Breast epithelium (tissue), 4 donors: Measurements from ENCODE around the gene TBC1D26. TPM values are rescaled to one million over a fixed set of nuclear protein-coding genes. Genes with fewer than 3 reads are reported as not detected.
"Not testable (repeated sequence)": the region's sequence is repeated elsewhere in the genome, so short reads cannot be mapped to it uniquely, and the experiment has no call there.

Experiments used
- DNase-seq, 2 donors: peaks; one replicate each; pipeline ENCODE4 v3.0.0-alpha.2; 2019; ENCODE audit warnings: low spot score in 2 of 2
- H3K27ac ChIP-seq, 2 donors: fragments of 200-600 bp; sonication (generic) in 1 of 2; one replicate each; pipeline ENCODE4 v1.5.1; 2016 to 2019; ENCODE audit warnings: mild to moderate bottlenecking in 1 of 2
- H3K27me3 ChIP-seq, 2 donors: fragments of 200-600 bp; sonication (generic) in 1 of 2; one replicate each; pipeline versions ENCODE4 v1.5.1 to v1.6.0; 2017 to 2019; ENCODE audit warnings: control low read depth in 1 of 2, mild to moderate bottlenecking in 1 of 2
- H3K36me3 ChIP-seq: fragments of 200-600 bp; one replicate; pipeline ENCODE4 v1.5.1; 2019
- H3K4me1 ChIP-seq, 2 donors: fragments of 200-600 bp; sonication (generic); one replicate each; pipeline ENCODE4 v1.5.1; 2016 to 2019; ENCODE audit warnings: control low read depth in 1 of 2
- H3K4me3 ChIP-seq, 3 donors: fragments of 200-600 bp; sonication (generic); 1 replicate in 2 of 3; 2 replicates in 1 of 3; pipeline ENCODE4 v1.5.1; 2016 to 2019; ENCODE audit warnings: mild to moderate bottlenecking in 3 of 3, moderate library complexity in 2 of 3
- H3K9me3 ChIP-seq, 2 donors: fragments of 200-600 bp; sonication (generic) in 1 of 2; one replicate each; pipeline ENCODE4 v1.5.1; 2016 to 2019; ENCODE audit warnings: control low read depth in 1 of 2
- POLR2A ChIP-seq: fragments of 450-650 bp; IDR thresholded peaks from one replicate; pipeline ENCODE4 v1.6.1; 2016; ENCODE audit warnings: antibody characterized with exemption, mild to moderate bottlenecking, moderate library complexity
- POLR2AphosphoS5 ChIP-seq, 3 donors: sonication (generic); formaldehyde crosslinking; IDR thresholded peaks; one replicate each; pipeline ENCODE4 v1.6.1; 2017; ENCODE audit warnings: antibody characterized with exemption in 3 of 3
- intact Hi-C: fragments of 100-400 bp; cut with DNase I; formaldehyde crosslinking; loops from one replicate; pipeline ENCODE4 v1.15.1; 2023; ENCODE audit warnings: low total_unique reads
- total RNA-seq, 3 donors: library from RNA; depleted of rRNA; stranded (reverse); fragments of >200 nt; gene quantifications; one replicate each; pipeline ENCODE4 v1.1.0, GENCODE V29; 2016

The TBC1D26 gene
- under 1 TPM in 2 of 3 donors, not detected in 1; 0.33 to 0.44 TPM for total RNA-seq

- H3K36me3 ChIP-seq: not testable (repeated sequence)
Measured at GRCh38 chr17:15731900-15732299, at the start of gene TBC1D26. TBC1D26 (plus strand) TSS chr17:15732283; CDS start chr17:15735349, 3,066 bp downstream.

GRCh38 chr17:15683135-15683534 is 48.9 kb upstream of the TBC1D26 start:
- H3K9me3 ChIP-seq, H3K27ac ChIP-seq, DNase-seq, H3K27me3 ChIP-seq, intact Hi-C loops, H3K4me1 ChIP-seq, H3K36me3 ChIP-seq, H3K4me3 ChIP-seq: not testable (repeated sequence)

More at GRCh38 chr17:15731900-15732299, at the start of gene TBC1D26:
- H3K4me3 ChIP-seq, DNase-seq, H3K27ac ChIP-seq, H3K9me3 ChIP-seq, intact Hi-C loops, H3K4me1 ChIP-seq, H3K27me3 ChIP-seq: not testable (repeated sequence)

GRCh38 chr17:15683824-15684478 is 48.1 kb upstream of the TBC1D26 start, which contains the start of gene TRIM16:
TRIM16 (minus strand) TSS chr17:15684311; CDS start chr17:15651609, 32,702 bp downstream.
- H3K4me1 ChIP-seq, intact Hi-C loops, H3K36me3 ChIP-seq, H3K9me3 ChIP-seq, H3K27me3 ChIP-seq: not testable (repeated sequence)
- TF ChIP-seq POLR2A: peak; percentile 47
- TF ChIP-seq POLR2AphosphoS5 (IDR thresholded peaks at IDR 0.05): peak in 1 of 3 donors; percentile 28
- Histone ChIP-seq H3K4me3 (peak within 1 kb of the TSS; percentile 48 to 83 (median 56)), H3K27ac (peak within 1 kb of the TSS; percentile 68 to 75)
- DNase-seq: peak; percentile 55 to 73

- DNase-seq, H3K27me3 ChIP-seq, intact Hi-C loops, H3K4me3 ChIP-seq, H3K27ac ChIP-seq, H3K9me3 ChIP-seq, H3K4me1 ChIP-seq, H3K36me3 ChIP-seq: not testable (repeated sequence)
Measured at GRCh38 chr17:15687494-15687893, 44.6 kb upstream of the TBC1D26 start.

- H3K9me3 ChIP-seq, intact Hi-C loops, H3K4me1 ChIP-seq, H3K27me3 ChIP-seq, H3K36me3 ChIP-seq, DNase-seq: not testable (repeated sequence)
- Histone ChIP-seq H3K4me3 (peak overlapping the region; percentile 46 to 74 (median 59)), H3K27ac (peak overlapping the region; percentile 73 to 79)
Measured at GRCh38 chr17:15698967-15699366, 33.1 kb upstream of the TBC1D26 start.

- TF ChIP-seq POLR2A (peak; percentile 64), POLR2AphosphoS5 (IDR thresholded peaks at IDR 0.05) (peak; percentile 58 to 80 (median 78))
- H3K9me3 ChIP-seq, H3K27me3 ChIP-seq, H3K4me1 ChIP-seq, intact Hi-C loops, H3K36me3 ChIP-seq: not testable (repeated sequence)
- DNase-seq: peak; percentile 99 to 100
- Histone ChIP-seq H3K27ac (peak within 1 kb of the TSS; percentile 73 to 79), H3K4me3 (peak within 1 kb of the TSS; percentile 46 to 74 (median 59))
Measured at GRCh38 chr17:15699413-15699924, 32.6 kb upstream of the TBC1D26 start, which contains the start of gene ZNF286A. ZNF286A (plus strand) TSS chr17:15699752; CDS start chr17:15700330, 578 bp downstream.

GRCh38 chr17:15699937-15700336 is 32.1 kb upstream of the TBC1D26 start:
- Histone ChIP-seq H3K4me3 (peak overlapping the region; percentile 46 to 74 (median 59)), H3K27ac (peak overlapping the region; percentile 73 to 79)
- intact Hi-C loops, DNase-seq, H3K9me3 ChIP-seq, H3K27me3 ChIP-seq, H3K36me3 ChIP-seq, H3K4me1 ChIP-seq: not testable (repeated sequence)

GRCh38 chr17:15704239-15704638 is 27.8 kb upstream of the TBC1D26 start:
- intact Hi-C loops, H3K27ac ChIP-seq, H3K4me1 ChIP-seq, DNase-seq, H3K27me3 ChIP-seq, H3K4me3 ChIP-seq: not testable (repeated sequence)
- peaks cover 14% of the 10 kb centered on the region for H3K36me3 ChIP-seq
- H3K9me3 ChIP-seq: peaks cover 11 to 17% of the 10 kb centered on the region in 2 donors

GRCh38 chr17:15704813-15705212 is 27.3 kb upstream of the TBC1D26 start:
- H3K4me1 ChIP-seq, DNase-seq, H3K27me3 ChIP-seq, H3K27ac ChIP-seq, intact Hi-C loops, H3K4me3 ChIP-seq: not testable (repeated sequence)
- Histone ChIP-seq H3K9me3 (peaks cover 12 to 17% of the 10 kb centered on the region in 2 donors), H3K36me3 (peaks cover 14% of the 10 kb centered on the region)

- H3K27me3 ChIP-seq, H3K4me3 ChIP-seq, DNase-seq, H3K27ac ChIP-seq, H3K4me1 ChIP-seq, intact Hi-C loops: not testable (repeated sequence)
- Histone ChIP-seq H3K9me3 (peaks cover 16 to 17% of the 10 kb centered on the region in 2 donors), H3K36me3 (peaks cover 14% of the 10 kb centered on the region)
Measured at GRCh38 chr17:15708879-15709278, 23.2 kb upstream of the TBC1D26 start.

GRCh38 chr17:15716601-15717563 is 15.2 kb upstream of the TBC1D26 start:
- H3K4me3 ChIP-seq, H3K36me3 ChIP-seq, intact Hi-C loops, DNase-seq, H3K4me1 ChIP-seq, H3K27me3 ChIP-seq, H3K27ac ChIP-seq: not testable (repeated sequence)
- peaks cover 30 to 32% of the 10 kb centered on the region in 2 donors for H3K9me3 ChIP-seq

GRCh38 chr17:15730535-15730934 is 1.5 kb upstream of the TBC1D26 start:
- H3K4me1 ChIP-seq, H3K27me3 ChIP-seq, H3K4me3 ChIP-seq, DNase-seq, intact Hi-C loops, H3K27ac ChIP-seq, H3K36me3 ChIP-seq, H3K9me3 ChIP-seq: not testable (repeated sequence)
